ES-I3 (cell line): Measurements from ENCODE around the gene ING3.
"Not testable (repeated sequence)": the region's sequence is repeated elsewhere in the genome, so short reads cannot be mapped to it uniquely, and the experiment has no call there.

Experiments
- H3K36me3 ChIP-seq: 2 replicates; pipeline ENCODE4 v1.6.1; 2013; ENCODE audit warnings: mild to moderate bottlenecking, low read length, control low read depth, moderate library complexity; ENCODE audit not compliant: insufficient read depth
- H3K4me1 ChIP-seq: 2 replicates; pipeline ENCODE4 v1.6.1; 2013; ENCODE audit warnings: mild to moderate bottlenecking, control low read depth, low read length; ENCODE audit not compliant: insufficient read depth
- H3K9ac ChIP-seq: 2 replicates; pipeline ENCODE4 v1.6.1; 2013; ENCODE audit warnings: low read depth, mild to moderate bottlenecking, low read length, moderate library complexity
- H3K9me3 ChIP-seq: 2 replicates; pipeline ENCODE4 v1.6.1; 2013; ENCODE audit warnings: mild to moderate bottlenecking, low read length, moderate library complexity; ENCODE audit not compliant: control insufficient read depth, insufficient read depth

The ING3 gene

GRCh38 chr7:120966961-120967360 lies 16.4 kb downstream of the ING3 start:
- Histone ChIP-seq H3K9ac (no peak overlapping the region), H3K9me3 (no peaks in the 10 kb centered on the region)

GRCh38 chr7:120973849-120974248 lies 23.3 kb downstream of the ING3 start:
- Histone ChIP-seq H3K9ac (no peak overlapping the region), H3K36me3 (peaks cover 3% of the 10 kb centered on the region; the same call in 1 of the 2 replicates), H3K9me3 (no peaks in the 10 kb centered on the region), H3K4me1 (no peaks in the 10 kb centered on the region)

More at GRCh38 chr7:120966961-120967360, 16.4 kb downstream of the ING3 start:
- H3K4me1 ChIP-seq = no peaks in the 10 kb centered on the region
- peaks cover 6% of the 10 kb centered on the region; the same call in 1 of the 2 replicates for H3K36me3 ChIP-seq

GRCh38 chr7:120979765-120980499 lies 29.4 kb downstream of the ING3 start:
- no peaks in the 10 kb centered on the region for H3K4me1 ChIP-seq
- H3K9me3 ChIP-seq = no peaks in the 10 kb centered on the region
- H3K36me3 ChIP-seq = no peaks in the 10 kb centered on the region
- no peak overlapping the region for H3K9ac ChIP-seq

- H3K36me3 ChIP-seq = no peaks in the 10 kb centered on the region
- H3K9me3 ChIP-seq = no peaks in the 10 kb centered on the region
- no peaks in the 10 kb centered on the region for H3K4me1 ChIP-seq
- no peak overlapping the region for H3K9ac ChIP-seq
Measured at GRCh38 chr7:120981117-120981516, 30.5 kb downstream of the ING3 start.

- Histone ChIP-seq H3K9me3 (no peaks in the 10 kb centered on the region), H3K36me3 (no peaks in the 10 kb centered on the region), H3K4me1 (no peaks in the 10 kb centered on the region), H3K9ac (no peak overlapping the region)
Measured at GRCh38 chr7:120981888-120982615, 31.5 kb downstream of the ING3 start.

GRCh38 chr7:120983592-120983991 lies 33.0 kb downstream of the ING3 start:
- not testable (repeated sequence) for H3K9ac ChIP-seq, H3K4me1 ChIP-seq, H3K36me3 ChIP-seq, H3K9me3 ChIP-seq

- Histone ChIP-seq H3K9ac (no peak overlapping the region), H3K36me3 (no peaks in the 10 kb centered on the region), H3K4me1 (peaks cover 5% of the 10 kb centered on the region; the same call in 1 of the 2 replicates)
Measured at GRCh38 chr7:120984406-120984805, 33.8 kb downstream of the ING3 start.

GRCh38 chr7:120985130-120985758 lies 34.7 kb downstream of the ING3 start:
- no peak overlapping the region for H3K9ac ChIP-seq
- H3K9me3 ChIP-seq = no peaks in the 10 kb centered on the region
- no peaks in the 10 kb centered on the region for H3K36me3 ChIP-seq
- H3K4me1 ChIP-seq = peaks cover 5% of the 10 kb centered on the region; the same call in 1 of the 2 replicates

More at GRCh38 chr7:120984406-120984805, 33.8 kb downstream of the ING3 start:
- H3K9me3 ChIP-seq = no peaks in the 10 kb centered on the region

- Histone ChIP-seq H3K9ac (no peak overlapping the region), H3K36me3 (no peaks in the 10 kb centered on the region), H3K9me3 (no peaks in the 10 kb centered on the region), H3K4me1 (peaks cover 5% of the 10 kb centered on the region; the same call in 1 of the 2 replicates)
Measured at GRCh38 chr7:120985839-120986238, 35.3 kb downstream of the ING3 start.

- Histone ChIP-seq H3K9ac (no peak overlapping the region), H3K36me3 (no peaks in the 10 kb centered on the region), H3K9me3 (no peaks in the 10 kb centered on the region), H3K4me1 (peaks cover 5% of the 10 kb centered on the region; the same call in 1 of the 2 replicates)
Measured at GRCh38 chr7:120986650-120987049, 36.1 kb downstream of the ING3 start.

GRCh38 chr7:120987280-120987679 lies 36.7 kb downstream of the ING3 start:
- Histone ChIP-seq H3K36me3 (no peaks in the 10 kb centered on the region), H3K9me3 (no peaks in the 10 kb centered on the region), H3K4me1 (peaks cover 5% of the 10 kb centered on the region; the same call in 1 of the 2 replicates), H3K9ac (no peak overlapping the region)

GRCh38 chr7:120987683-120988590 lies 37.4 kb downstream of the ING3 start:
- H3K9me3 ChIP-seq = no peaks in the 10 kb centered on the region
- peaks cover 5% of the 10 kb centered on the region; the same call in 1 of the 2 replicates for H3K4me1 ChIP-seq
- peak overlapping the region; percentile 48; the same call in 1 of the 2 replicates for H3K9ac ChIP-seq
- no peaks in the 10 kb centered on the region for H3K36me3 ChIP-seq

- Histone ChIP-seq H3K4me1 (peaks cover 5% of the 10 kb centered on the region; the same call in 1 of the 2 replicates), H3K9me3 (no peaks in the 10 kb centered on the region), H3K36me3 (no peaks in the 10 kb centered on the region), H3K9ac (peak within 1 kb of the TSS; percentile 48; the same call in 1 of the 2 replicates)
Measured at GRCh38 chr7:120988591-120989256, 38.1 kb downstream of the ING3 start, which contains the start of gene CPED1. CPED1 (plus strand) TSS chr7:120988711; CDS start chr7:120989622, 911 bp downstream.
